ENCODE results near the gene HIPK3. TPM values are rescaled to one million over a fixed set of nuclear protein-coding genes. Genes with fewer than 3 reads are reported as not detected.
"Not testable (repeated sequence)": the region's sequence is repeated elsewhere in the genome, so short reads cannot be mapped to it uniquely, and the experiment has no call there.

Gene HIPK3
- polyA plus RNA-seq, 4 donors: 45.7 to 51.3 (median 48.5) TPM

DNA sequence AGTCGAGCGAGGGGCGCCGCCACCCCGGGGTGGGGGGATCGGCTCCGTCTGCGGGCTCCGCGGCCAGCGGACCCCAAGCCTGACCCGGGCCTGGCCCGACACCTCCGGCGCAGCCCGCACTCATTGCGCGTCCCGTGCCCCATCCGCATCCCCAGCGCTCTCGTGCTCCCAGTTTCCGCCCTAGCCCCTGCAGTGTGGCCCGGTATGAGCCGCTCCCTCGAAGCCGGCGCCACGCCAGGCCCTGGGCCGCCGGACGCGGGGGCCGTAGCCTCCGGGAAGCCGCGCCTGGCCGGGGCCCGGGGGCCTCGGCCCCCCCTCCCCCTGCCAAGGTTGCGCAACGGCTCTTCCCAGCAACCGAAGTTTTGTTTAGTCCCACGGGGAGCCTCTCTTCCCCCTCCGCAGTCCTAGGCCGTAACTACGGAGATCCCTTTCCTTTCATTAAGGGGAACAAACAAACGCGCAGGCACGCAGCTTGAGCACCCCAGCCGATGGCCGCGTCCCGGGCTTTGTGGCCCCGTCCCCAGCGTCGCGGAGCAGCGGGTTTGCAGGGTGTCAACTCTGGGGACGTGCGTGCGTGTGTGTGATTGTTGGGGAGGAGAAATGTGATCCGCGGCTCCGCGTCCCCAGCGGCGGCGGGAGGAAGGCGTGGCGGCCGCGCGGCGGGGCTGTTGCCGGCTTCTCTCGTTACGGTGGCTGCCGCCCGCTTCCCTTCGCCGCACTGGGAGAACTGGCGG lies 883 bp downstream of the HIPK3 start:
- peak; percentile 52 to 82 (median 70) for DNase-seq (ENCODE audit: low read depth in 4 of 4, low spot score in 2 of 4)

DNA sequence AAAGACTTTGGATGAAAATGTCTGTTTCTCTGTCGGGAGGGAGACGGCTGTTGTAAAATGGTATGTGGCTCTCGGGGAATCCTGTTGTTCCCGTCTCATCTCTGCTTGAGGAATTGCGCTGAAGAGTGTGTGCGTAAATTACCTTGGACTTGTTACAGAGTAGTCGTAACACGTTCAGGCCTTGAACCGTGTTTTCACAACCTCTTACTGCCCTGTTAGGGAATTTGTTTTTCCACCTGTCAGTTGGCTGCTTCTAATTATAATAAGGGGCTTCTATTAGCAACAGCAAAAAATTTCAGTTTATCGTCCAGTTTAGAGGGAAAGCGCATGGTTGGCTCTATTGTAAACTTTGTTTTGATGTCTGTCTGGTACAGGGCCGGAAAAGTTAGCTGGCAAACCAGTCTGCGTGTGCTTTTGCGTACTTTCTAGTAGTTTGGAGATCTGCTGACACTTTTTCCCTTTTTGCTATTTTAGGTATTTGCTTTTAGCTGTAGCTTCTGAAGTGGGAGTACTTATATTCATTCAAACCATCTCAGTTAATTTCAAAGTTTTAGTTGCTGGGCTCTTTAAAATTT lies 1.5 kb downstream of the HIPK3 start:
- peak; percentile 33 to 80 (median 71) for DNase-seq (ENCODE audit: low read depth in 4 of 4, low spot score in 2 of 4)

DNA sequence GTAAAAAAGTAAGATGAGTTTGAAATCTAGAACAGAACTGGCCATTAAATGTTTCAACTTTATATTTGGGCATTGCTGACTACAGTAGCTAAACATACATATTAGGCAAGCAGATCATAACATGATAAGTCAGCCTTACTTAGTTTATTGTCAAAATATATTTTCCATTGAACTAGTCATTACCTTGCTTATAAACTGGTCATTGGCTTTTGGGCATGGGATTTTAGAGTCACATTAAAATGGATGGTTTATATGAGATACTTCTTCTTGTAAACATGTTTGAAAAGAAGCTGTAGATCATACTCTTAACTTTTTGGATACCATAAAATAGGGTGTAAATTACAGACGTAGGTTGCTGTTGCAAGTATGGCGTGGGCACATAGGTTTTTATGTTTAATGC lies 2.7 kb downstream of the HIPK3 start:
- DNase-seq (ENCODE audit: low read depth in 4 of 4, low spot score in 2 of 4): no peak

DNA sequence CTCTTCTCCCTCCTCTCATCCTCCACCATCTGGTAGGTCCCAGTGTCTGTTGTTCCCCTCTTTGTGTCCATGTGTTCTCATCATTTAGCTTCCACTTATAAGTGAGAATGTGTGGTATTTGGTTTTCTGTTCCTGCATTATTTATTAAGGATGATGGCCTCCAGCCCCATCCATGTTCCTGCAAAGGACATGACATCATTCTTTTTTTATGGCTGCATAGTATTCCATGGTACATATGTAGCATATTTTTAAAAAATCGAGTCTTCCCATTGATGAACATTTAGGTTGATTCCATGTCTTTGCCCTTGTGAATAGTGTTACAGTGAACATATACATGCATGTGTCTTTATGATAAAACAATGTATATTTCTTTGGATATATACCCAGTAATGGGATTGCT lies 4.2 kb downstream of the HIPK3 start:
- not testable (repeated sequence) for DNase-seq (ENCODE audit: low read depth in 4 of 4, low spot score in 2 of 4)

DNA sequence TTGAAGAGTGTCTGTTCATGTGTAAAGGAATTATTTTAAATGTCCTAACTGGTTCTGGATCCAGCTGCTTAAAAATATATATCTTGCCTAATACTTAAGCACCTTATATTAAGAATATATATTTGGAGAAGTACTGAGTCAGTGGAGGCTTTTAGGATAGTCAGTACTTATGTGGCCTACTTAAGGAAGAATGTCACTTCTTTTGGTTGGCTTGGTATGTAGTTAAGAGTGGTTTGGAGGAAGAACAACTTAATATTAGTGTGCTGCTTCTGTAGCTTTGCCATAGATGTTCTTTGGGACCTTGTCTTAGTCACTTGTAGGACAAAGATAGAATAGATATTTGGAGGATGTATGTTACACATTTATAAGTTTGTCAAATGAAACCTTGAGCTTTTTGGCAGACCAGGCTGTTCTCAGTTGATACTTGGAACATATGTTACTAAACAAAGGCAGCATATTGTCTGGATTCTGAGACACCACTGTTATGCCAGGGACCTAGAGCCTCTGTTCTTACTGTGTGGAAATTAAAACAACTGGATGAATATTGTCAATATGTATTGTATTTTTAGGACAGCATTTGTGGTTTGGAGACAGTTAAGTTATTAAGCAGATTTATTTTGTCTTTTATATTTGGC lies 4.9 kb downstream of the HIPK3 start:
- no peak for DNase-seq (ENCODE audit: low read depth in 4 of 4, low spot score in 2 of 4)

DNA sequence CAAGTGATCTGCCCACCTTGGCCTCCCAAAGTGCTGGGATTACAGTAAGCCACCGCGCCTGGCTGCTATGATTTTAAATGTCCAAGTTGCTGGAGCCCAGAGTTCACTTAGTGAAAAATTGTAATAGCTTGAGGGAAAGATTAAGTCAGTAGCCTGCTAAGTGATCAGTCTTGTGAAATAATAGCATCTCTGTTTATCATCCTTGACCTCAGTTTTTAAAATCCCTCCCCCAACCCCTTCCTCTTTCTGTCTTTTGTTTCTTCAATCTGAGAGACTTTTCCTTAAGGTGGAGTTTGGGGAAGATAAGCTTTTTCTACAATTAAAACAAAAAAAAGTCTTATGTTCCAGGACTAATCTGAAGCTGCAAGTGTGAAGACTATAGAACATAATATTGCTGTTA lies 6.4 kb downstream of the HIPK3 start:
- no peak for DNase-seq (ENCODE audit: low read depth in 4 of 4, low spot score in 2 of 4)

DNA sequence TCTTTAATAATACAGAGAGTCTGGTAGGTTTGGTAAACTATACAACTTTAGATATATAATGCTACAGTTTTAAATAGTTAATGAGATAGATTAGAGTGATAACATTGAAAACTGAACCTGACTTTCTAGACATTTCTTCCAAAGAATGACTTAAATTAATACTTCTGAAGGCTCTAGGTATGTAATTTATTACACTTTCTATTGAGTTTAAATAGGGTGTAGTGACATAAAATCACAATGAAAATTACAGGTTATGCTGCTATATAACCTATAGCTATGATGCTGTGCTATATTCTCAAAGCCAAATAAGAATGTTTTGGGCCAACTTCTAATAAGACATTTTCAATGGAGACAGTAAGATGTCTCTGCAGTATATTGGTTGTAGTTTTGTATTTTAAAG lies 7.7 kb downstream of the HIPK3 start:
- no peak for DNase-seq (ENCODE audit: low read depth in 4 of 4, low spot score in 2 of 4)

DNA sequence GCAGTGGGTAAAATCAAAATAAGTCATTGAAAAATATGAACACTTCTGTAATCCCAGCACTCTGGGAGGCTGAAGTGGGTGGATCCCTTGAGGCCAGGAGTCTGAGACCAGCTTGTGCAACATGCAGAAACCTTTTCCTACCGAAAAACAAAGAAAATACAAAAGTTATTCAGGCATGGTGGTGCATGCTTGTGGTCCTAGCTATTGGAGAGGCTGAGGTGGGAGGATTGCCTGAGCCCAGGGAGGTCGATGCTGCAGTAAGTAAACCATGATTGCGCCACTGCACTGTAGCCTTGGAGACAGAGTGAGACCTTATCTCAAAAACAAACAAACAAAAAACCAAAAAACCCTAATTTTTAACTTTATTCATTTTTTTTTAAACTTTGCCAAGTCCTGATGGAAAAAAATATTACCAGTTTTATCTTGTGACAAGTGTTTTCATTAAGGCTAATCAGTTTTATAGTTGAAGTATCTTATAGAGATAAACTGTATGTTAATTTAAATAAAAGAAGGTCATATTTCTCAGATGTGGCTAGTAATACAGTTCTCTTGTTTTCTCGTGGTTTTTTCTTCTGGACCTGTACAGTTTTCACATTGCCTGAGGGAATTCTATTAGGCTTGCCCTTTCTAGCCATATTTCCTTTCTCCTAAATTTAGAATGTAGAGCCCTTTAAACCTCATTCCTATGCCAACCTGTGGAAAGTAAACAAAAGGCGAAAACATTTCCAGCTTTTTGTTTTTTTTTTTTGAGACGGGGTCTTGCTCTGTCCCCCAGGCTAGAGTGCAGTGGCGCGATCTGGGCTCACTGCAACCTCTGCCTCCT lies 9.4 kb downstream of the HIPK3 start:
- no peak for DNase-seq (ENCODE audit: low read depth in 4 of 4, low spot score in 2 of 4)

DNA sequence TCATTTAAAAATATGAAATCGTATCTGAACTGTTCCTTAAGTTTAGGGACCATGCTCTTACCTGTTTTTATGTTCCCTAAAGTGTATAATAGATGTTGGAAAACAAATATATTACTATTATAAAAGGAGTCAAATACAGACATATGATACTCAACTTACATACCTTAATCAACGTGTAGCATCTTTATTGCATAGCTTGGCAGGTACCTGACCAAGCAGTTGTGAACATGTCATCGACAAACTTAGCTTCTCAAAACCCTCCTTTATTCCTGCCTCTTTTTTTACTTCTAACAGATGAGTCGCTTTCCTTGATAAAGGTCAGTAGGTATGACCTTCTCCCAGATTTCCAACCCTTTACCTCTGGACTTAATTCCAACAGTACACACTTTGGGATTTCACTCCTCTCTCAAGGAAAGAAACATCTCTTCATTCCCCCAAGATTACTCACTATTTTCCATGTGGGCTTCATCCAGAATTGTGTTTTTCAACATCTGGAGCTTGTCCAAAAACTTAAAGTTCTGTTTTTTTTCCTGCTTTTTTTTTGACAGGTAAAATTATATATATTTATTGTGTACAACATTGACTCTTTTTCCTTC lies 11.9 kb downstream of the HIPK3 start:
- no peak for DNase-seq (ENCODE audit: low read depth in 4 of 4, low spot score in 2 of 4)

DNA sequence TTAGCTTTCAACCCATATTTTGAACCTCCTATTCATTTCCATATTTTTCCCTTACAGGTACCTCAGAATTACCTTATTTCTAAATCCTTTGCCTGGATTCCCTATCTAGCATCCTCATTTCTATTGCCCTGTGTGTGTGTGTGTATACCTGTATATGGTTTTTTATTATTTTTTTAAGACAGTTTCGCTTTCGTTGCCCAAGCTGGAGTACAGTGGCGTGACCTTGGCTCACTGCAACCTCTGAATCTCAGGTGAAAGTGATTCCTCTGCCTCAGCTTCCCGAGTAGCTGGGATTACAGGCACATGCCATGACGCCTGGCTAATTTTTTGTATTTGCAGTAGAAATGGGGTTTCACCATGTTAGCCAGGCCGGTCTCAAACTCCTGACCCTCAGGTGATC lies 12.6 kb downstream of the HIPK3 start:
- DNase-seq (ENCODE audit: low read depth in 4 of 4, low spot score in 2 of 4): no peak

DNA sequence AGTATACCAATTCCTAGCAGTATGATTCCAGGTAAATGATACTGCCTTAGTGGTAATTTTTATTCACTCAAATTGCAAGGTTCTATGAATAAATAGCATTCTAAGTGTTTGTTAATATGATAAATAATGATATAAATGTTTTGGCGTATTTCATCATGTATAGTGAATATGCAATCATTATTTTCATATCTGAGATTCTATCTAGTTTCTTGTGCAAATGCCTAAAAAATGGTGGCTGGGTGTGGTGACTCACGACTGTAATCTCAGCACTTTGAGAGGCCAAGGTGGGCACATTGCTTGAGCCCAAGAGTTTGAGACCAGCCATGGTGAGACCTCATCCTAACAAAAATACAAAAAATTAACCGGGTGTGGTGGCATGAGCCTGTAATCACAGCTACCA lies 13.9 kb downstream of the HIPK3 start:
- DNase-seq (ENCODE audit: low read depth in 4 of 4, low spot score in 2 of 4): no peak

DNA sequence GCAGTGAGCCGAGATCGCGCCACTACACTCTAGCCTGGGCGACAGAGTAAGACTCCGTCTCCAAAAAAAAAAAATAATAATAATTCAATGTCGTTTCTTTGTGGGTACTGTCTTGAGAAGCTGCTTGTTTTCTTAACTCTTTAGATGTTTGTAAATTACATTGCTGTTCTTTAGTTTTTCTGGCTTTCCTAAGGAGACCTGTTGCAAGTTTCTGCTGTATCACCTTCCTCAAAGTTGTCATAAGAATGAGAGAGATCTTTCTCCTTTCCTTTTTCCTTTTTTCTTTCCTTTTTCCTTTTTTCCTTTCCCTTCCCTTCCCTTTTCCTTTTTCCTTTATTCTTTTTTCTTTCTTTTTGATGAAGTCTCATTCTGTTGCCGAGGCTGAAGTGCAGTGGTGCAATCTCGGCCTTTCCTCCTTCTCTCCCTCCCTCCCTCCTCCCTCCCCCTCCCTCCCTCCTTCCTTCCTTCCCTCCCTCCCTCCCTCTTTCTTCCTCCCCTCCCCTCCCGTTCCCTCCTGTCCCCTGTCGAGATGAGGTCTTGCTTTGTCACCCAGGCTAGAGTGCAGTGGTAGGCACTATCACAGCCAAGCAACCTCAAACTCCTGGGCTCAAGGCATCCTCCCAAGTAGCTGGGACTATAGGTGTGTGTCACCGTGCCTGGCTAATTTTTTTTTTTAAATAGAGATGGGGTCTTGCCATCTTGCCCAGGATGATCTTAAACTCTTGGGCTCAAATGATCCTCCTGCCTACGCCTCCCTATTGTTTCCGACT lies 15.3 kb downstream of the HIPK3 start:
- no peak for DNase-seq (ENCODE audit: low read depth in 4 of 4, low spot score in 2 of 4)

DNA sequence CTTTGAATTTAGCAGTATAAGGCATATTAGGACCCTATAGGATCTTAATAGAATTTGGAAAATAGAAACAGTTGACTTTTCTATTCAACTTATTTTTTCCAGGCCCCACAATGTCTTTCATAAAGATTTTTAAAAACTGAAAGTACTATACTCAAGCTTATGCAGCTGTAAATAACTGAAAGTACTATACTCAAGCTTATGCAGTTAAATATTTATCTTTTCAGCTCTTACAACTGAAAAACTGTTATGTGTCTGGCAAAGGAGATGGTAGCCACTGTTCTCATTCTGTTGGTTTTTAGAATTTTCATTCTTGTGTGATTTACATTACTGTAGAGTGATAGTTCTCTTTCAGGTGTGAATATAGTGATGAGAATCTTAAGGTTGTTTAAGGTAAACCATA lies 16.5 kb downstream of the HIPK3 start:
- no peak for DNase-seq (ENCODE audit: low read depth in 4 of 4, low spot score in 2 of 4)

DNA sequence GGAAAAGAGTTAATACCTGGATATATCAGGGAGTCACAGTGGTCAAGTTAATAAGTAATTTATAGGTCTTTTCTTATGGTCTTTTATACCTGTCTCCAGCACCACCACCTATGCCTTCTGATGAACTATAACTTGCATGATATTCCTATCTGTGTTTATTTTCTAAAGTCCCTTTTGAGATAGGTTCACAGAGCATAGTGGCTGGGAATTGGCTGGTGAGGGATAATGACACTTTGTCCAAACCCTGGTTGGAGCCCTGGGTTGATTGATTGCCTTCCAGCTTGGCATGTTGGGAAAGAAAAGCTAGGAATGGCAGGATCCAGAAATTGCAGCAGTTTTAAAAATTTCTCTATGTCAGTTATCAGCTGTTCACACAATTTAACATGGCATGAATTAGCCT lies 23.2 kb downstream of the HIPK3 start:
- no peak for DNase-seq (ENCODE audit: low read depth in 4 of 4, low spot score in 2 of 4)

DNA sequence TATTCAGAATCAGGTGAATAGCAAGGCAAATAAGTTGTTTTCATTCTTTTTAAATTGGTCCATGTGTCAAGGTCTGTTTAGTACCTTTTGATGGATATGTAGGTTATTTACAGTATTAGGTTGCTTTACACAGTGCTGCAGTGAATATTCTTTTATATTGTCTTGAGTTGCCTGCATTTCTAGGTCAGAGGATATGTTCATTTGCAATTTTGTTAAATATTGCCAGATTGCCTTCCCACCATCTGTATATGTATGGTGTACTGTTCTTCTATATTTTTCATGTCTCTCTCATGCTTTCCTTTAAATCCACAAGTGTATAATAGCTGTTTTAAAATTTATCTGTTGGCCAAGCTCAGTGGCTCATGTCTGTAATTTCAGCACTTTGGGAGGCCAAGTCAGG lies 24.6 kb downstream of the HIPK3 start:
- no peak for DNase-seq (ENCODE audit: low read depth in 4 of 4, low spot score in 2 of 4)

DNA sequence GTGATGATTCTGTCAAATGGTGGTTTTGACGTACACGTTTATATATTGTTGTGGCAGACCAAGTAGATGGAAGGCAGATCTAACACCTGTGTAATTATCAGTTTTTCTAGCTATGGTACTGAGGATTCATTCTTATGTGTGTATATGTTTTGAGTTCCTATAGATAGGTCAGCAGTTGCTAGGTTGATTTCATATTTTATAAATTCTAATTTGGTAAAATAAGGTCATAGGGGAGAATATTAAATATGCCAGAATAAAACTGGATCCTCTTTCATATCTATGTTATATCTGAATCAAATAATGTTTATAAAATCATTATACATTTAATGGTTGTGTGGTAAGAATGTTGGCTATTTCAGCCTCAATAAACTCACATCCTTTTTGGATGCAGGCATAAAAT lies 27.6 kb downstream of the HIPK3 start:
- DNase-seq (ENCODE audit: low read depth in 4 of 4, low spot score in 2 of 4): no peak

DNA sequence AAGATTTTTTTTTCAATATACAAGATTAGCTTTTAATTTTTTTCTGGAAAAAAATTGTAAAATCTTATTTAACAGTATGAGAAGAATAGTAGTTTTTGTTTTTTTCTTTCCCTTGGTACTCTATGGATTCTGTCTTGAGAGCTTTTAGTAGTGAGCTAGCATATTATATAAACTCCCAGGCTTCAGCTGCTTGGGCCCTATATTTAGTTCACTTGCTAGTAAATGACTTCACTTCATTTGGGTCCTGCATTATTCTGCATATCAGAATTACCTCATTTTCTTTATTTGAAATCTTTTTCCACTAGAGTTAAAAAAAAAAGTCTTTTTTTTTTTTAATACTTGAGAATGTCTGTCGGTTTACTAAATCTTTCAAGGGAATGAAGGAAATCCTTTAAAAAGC lies 33.1 kb downstream of the HIPK3 start:
- no peak for DNase-seq (ENCODE audit: low read depth in 4 of 4, low spot score in 2 of 4)

DNA sequence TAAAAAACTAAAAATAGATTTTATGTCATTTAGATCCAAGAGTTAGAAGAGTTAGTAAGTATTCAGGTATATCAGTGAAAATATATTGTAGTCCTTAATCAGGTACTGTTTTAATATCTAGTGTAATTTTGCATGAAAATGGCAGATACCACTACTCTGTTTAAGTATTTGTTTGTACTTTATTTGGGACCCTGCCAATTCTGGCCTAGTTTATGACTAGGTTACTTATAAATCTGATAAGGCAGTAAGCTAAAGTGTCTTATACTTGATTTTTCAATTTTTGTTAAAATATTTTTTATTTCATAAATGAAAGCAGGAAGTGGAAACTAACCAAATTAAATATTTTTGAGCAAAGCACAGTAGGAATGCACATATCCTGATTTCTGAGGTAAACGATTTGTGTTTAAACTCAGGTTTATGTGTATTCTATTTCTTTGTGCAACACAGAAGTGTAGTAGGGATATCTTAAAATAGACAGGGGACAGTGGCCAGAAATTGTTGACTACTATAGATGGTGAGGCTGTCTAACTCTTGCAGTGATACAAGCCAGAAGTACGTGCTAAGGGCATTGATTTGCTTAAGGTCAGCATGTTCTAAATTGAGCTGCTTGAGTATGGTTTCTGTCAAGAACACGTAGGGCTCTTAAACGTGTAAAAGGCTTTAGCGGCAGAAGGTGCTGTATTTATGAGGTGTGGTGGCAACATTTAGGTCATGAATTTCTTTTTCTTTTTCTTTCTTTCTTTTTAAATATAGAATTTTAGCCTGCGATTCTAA lies 34.0 kb downstream of the HIPK3 start:
- DNase-seq (ENCODE audit: low read depth in 4 of 4, low spot score in 2 of 4): no peak

DNA sequence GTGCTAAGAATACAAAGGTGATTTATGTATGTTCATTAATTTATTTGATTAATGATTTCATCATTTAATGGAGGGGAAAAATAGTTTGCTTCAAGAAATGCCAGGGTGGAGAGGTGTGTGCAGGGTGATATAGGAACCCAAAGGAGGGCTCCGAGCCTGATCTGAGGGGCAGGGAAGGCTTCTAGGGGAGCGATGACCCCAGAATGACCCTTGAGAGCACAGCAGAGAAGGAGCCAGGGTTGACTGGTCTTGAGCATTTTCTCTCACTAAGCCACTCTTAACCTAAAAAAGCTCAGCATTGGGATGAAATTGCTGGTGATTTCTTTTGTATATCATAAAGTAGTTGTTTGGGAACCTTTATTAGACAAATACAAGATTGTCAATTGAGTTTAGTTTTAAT lies 35.1 kb downstream of the HIPK3 start:
- peak in 1 of 4 donors; percentile 37 for DNase-seq (ENCODE audit: low read depth in 4 of 4, low spot score in 2 of 4)
